ENCODE data around the gene TTC21B.

TTC21B gene

GRCh38 chr2:165839610-165840009, 114.0 kb downstream of the TTC21B start:
- FAIRE-seq = no peak
- no peak for DNase-seq (ENCODE audit: low spot score)

DNA sequence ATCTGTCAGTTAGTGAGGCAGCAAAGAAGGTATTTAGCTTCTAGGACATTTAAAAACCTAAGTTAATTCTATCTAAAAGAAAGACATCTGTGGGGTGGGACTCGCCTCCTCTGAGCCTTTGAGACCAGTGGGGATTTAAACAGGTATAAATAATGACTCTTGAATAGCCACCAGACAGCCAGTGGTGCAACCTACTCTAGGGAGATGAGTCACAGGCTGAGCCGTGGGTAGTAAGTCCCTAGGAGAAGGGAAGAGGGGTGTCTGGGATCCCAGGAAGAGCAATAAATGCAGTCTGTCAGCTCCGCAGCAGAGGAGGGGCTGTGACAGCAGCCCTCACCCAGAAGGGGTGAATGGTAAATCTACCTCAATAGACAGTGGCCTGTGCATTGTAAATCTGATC, 116.5 kb downstream of the TTC21B start:
- DNase-seq (ENCODE audit: low spot score) = no peak
- FAIRE-seq = no peak

DNA sequence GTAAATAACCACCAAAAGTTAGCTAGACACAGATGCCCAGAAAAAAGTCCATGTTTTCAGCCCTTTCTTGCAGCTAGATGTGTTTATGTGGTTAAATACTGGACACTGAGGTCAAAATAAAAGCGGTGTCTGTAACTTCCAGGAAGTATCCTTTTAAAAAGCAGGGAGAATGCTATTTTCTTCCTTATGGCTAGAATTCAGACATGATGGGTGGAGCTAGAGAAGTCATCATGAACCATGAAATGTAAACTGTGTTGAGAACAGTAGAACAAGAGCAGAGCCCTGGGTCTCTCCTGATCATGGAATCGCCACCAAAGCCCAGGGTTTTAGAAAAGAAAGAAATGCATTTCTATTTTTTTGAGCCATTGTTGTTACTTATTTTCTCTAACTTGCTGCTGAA, 118.2 kb downstream of the TTC21B start:
- FAIRE-seq = no peak
- DNase-seq (ENCODE audit: low spot score) = no peak

DNA sequence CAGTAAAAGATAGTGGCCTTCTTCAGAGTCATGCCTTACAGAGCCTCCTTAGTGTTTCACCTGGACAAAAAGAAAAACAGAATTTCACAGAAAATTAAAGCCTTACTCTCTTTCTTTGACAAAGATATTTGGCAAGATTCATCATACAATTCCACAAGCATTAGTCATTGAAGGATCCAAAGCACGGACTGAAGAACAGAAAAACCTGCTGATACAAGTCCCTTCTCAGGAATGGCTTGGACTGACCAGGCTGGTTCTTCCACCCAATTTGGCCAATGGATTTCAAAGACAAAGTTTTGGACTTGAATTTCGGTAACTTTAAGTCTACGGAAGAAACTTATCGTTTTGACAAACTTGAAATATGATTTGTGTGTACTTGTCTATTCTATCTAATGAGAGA, 120.4 kb downstream of the TTC21B start:
- no peak for FAIRE-seq

DNA sequence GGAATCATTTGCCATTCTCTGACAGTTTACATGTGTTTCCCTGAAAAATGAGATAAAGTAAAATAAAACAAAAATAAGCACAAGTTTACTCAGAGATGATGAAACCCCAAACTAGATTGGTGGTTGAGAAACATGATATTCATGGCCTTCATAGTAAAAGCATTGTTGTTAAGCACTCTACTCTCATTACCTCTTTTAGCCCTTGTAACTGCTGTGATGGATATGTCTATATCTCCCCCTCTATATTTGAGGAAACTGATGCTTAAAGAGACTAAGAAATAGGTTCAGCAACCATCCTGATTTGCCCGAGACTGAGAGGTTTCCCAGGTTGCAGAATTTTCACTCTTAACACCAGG, 125.7 kb downstream of the TTC21B start:
- no peak for FAIRE-seq

More for the DNA sequence above, 120.4 kb downstream of the TTC21B start:
- DNase-seq (ENCODE audit: low spot score) = peak; percentile 29

DNA sequence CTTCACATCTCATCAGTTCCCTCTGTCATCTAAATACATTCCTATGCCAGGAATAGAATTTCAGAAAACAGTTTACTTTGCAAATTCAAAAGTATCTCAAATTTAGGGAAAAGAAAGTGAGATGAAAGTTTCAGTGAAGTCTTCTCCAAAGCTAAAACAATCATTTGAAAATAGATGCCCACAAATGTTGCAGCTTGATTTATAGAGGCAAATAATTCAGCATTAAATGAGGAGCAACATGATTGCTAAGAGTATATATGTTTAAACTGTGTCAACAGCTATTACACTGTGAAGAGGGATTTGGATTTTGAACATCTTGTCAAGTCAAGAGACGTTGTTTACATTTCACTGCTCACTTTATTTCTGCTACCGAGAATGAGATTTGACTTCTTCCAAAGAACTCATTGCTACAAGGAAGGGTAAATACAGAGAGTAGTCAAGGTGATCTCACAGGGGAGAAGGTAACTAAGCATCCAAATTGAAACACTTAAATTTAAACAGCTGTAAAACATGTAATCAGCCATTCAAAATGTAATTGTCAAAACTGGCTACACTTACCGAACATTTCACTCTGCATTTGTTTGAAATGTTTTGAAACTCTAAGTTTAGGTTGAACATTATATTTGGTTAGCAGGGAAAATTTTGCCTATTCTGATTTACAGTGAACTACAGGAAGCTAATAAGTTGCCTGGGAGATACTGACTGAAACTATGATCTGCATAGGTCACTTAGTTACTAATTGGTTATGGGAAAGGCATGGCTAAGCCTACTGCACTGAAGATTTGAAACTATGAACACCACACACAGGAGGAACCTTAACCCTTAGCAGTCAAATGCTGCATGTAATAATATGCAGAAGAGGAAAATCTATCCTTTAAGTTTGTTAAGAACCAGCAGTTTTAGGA, 126.3 kb downstream of the TTC21B start:
- FAIRE-seq (no peak), DNase-seq (ENCODE audit: low spot score) (no peak)

More for the DNA sequence above, 125.7 kb downstream of the TTC21B start:
- DNase-seq (ENCODE audit: low spot score) = no peak

- DNase-seq (ENCODE audit: low spot score) = no peak
- FAIRE-seq = no peak
Measured at GRCh38 chr2:165825041-165825440, 128.5 kb downstream of the TTC21B start.
